Keratinocyte (primary cell): ENCODE measurements around the gene RNASE9. TPM values are rescaled to one million over a fixed set of nuclear protein-coding genes. Genes with fewer than 3 reads are reported as not detected.

Experiments used
- DNase-seq: peaks from one replicate; pipeline ENCODE4 v3.0.0-alpha.2; 2011; ENCODE audit warnings: low read depth, missing footprints, low spot score
- FAIRE-seq: peaks from 2 replicates; lab custom pipeline; 2011; peaks lifted over from hg19 to GRCh38; lab: Jason Lieb, UNC
- H2AFZ ChIP-seq: 2 replicates; pipeline ENCODE4 v1.6.0; 2012; ENCODE audit warnings: low read length, control low read depth, inconsistent platforms; ENCODE audit not compliant: control insufficient read depth
- H3K27ac ChIP-seq: 2 replicates; pipeline ENCODE4 v1.5.1; 2011; ENCODE audit warnings: low read length; ENCODE audit not compliant: control insufficient read depth, insufficient read depth
- H3K27me3 ChIP-seq: 3 replicates; pipeline ENCODE4 v1.6.0; 2011; ENCODE audit warnings: low read length; ENCODE audit not compliant: control insufficient read depth, insufficient read depth; ENCODE audit errors: extremely low read depth
- H3K36me3 ChIP-seq, 2 experiments: 2 replicates in 1 of 2; 3 replicates in 1 of 2; pipeline ENCODE4 v1.5.1; 2011; ENCODE audit warnings: low read length in 2 of 2, mild to moderate bottlenecking in 1 of 2; ENCODE audit not compliant: control insufficient read depth in 2 of 2, insufficient read depth in 2 of 2; ENCODE audit errors: extremely low read depth in 1 of 2
- H3K4me1 ChIP-seq: 3 replicates; pipeline ENCODE4 v1.5.1; 2011; ENCODE audit warnings: low read length; ENCODE audit not compliant: control insufficient read depth, insufficient read depth; ENCODE audit errors: extremely low read depth
- H3K4me2 ChIP-seq: 3 replicates; pipeline ENCODE4 v1.6.0; 2011; ENCODE audit warnings: low read depth, low read length; ENCODE audit not compliant: control insufficient read depth, insufficient read depth; ENCODE audit errors: extremely low read depth
- H3K4me3 ChIP-seq, 3 experiments: fragments of 200-600 bp in 1 of 3; sonication (generic) in 1 of 3; 2 replicates in 2 of 3; 3 replicates in 1 of 3; pipeline ENCODE4 v1.5.1; 2011 to 2016; ENCODE audit warnings: low read length in 3 of 3, mild to moderate bottlenecking in 3 of 3, control low read depth in 2 of 3, inconsistent platforms in 1 of 3, low read depth in 1 of 3, mixed read lengths in 1 of 3, mixed run types in 1 of 3, moderate library complexity in 1 of 3; ENCODE audit not compliant: control insufficient read depth in 2 of 3, insufficient read depth in 2 of 3; ENCODE audit errors: extremely low read depth in 1 of 3
- H3K79me2 ChIP-seq: 2 replicates; pipeline ENCODE4 v1.6.0; 2012; ENCODE audit warnings: low read length; ENCODE audit not compliant: control insufficient read depth, insufficient read depth
- H3K9ac ChIP-seq: 3 replicates; pipeline ENCODE4 v1.6.0; 2011; ENCODE audit warnings: low read length; ENCODE audit not compliant: control insufficient read depth, insufficient read depth; ENCODE audit errors: extremely low read depth
- H3K9me1 ChIP-seq: 3 replicates; pipeline ENCODE4 v1.6.0; 2011; ENCODE audit warnings: low read length; ENCODE audit not compliant: control insufficient read depth, insufficient read depth; ENCODE audit errors: extremely low read depth
- H3K9me3 ChIP-seq: 2 replicates; pipeline ENCODE4 v1.5.1; 2012; ENCODE audit warnings: low read depth, low read length; ENCODE audit not compliant: control insufficient read depth
- H4K20me1 ChIP-seq: 3 replicates; pipeline ENCODE4 v1.6.0; 2011; ENCODE audit warnings: low read length; ENCODE audit not compliant: control insufficient read depth, insufficient read depth; ENCODE audit errors: extremely low read depth
- CTCF ChIP-seq, 3 experiments: IDR thresholded peaks in 1 of 3; conservative IDR thresholded peaks in 1 of 3; optimal IDR thresholded peaks in 1 of 3; 2 replicates in 2 of 3; 3 replicates in 1 of 3; pipeline versions ENCODE3 to v1.5.1; 2011; ENCODE audit warnings: low read length in 3 of 3, mild to moderate bottlenecking in 3 of 3, moderate library complexity in 2 of 3, control low read depth in 1 of 3, inconsistent platforms in 1 of 3; ENCODE audit not compliant: insufficient read depth in 2 of 3; ENCODE audit errors: extremely low read depth in 1 of 3
- EZH2 ChIP-seq: IDR thresholded peaks from one replicate; pipeline ENCODE4 v1.6.1; 2012; ENCODE audit warnings: inconsistent platforms, mild to moderate bottlenecking, low read length, moderate library complexity
- dilution Hi-C: fragments of 300-500 bp; cut with MboI; formaldehyde crosslinking; loops from one replicate; pipeline ENCODE4 v1.7.0; 2020; ENCODE audit warnings: low sequenced_read_pairs; ENCODE audit not compliant: extremely low pct_ligation_motif_present
- polyA minus RNA-seq, 3 experiments: library from RNA; depleted of rRNA, polyadenylated mRNA; stranded (reverse); fragments of >200 nt; gene quantifications; 1 replicate in 1 of 3; 2 replicates in 1 of 3; 3 replicates in 1 of 3; pipeline ENCODE4 v1.2.3, GENCODE V29; 2011
- polyA plus RNA-seq, 5 experiments: library from polyadenylated mRNA; depleted of rRNA in 3 of 5; stranded (reverse) in 3 of 5; stranded (forward) in 1 of 5; unstranded in 1 of 5; fragments of >200 nt; gene quantifications; 1 replicate in 1 of 5; 2 replicates in 3 of 5; 3 replicates in 1 of 5; pipeline versions ENCODE4 v1.2.1 to v1.2.3, GENCODE V29; 2011 to 2012; ENCODE audit warnings: missing spikeins in 2 of 5, low read depth in 1 of 5, low replicate concordance in 1 of 5

The RNASE9 gene
- polyA plus RNA-seq = not detected in 3 replicates
- polyA plus RNA-seq (2011; ENCODE audit: low read depth) = not detected
- polyA plus RNA-seq (2011; cell fraction: cytosol; rRNA removed) = not detected in 2 replicates
- not detected in 2 replicates for polyA plus RNA-seq (2011; cell fraction: nucleus; rRNA removed)
- not detected in 2 replicates for polyA plus RNA-seq (2012; ENCODE audit: low replicate concordance)
- not detected in 3 replicates for polyA minus RNA-seq
- polyA minus RNA-seq (2011; cell fraction: cytosol; rRNA and poly(A)+ RNA removed) = not detected
- not detected in 2 replicates for polyA minus RNA-seq (2011; cell fraction: nucleus; rRNA and poly(A)+ RNA removed)

- no peak for DNase-seq
- Histone ChIP-seq H3K79me2 (no peaks in the 10 kb centered on the region), H3K27ac (no peak within 1 kb of the TSS), H3K9ac (no peak within 1 kb of the TSS), H3K36me3 (no peaks in the 10 kb centered on the region), H4K20me1 (no peaks in the 10 kb centered on the region), H3K4me2 (no peak within 1 kb of the TSS), H3K4me3 (no peak within 1 kb of the TSS), H3K4me1 (no peaks in the 10 kb centered on the region), H3K27me3 (no peaks in the 10 kb centered on the region), H2AFZ (no peak within 1 kb of the TSS), H3K9me1 (no peaks in the 10 kb centered on the region), H3K9me3 (no peaks in the 10 kb centered on the region)
- no peak for FAIRE-seq
- dilution Hi-C loops = no loop called here
- TF ChIP-seq CTCF (optimal IDR thresholded peaks at IDR 0.05 in 1 of 3, IDR thresholded peaks at IDR 0.05 in 1 of 3, conservative IDR thresholded peaks at IDR 0.05 in 1 of 3; ENCODE audit: extremely low read depth in 1 of 3, insufficient read depth in 2 of 3, low read length in 3 of 3) (no peak), EZH2 (no peak)
Measured at GRCh38 chr14:20560961-20561360, at the start of gene RNASE9. Gene RNASE9, minus strand, starts transcription at chr14:20561047.

GRCh38 chr14:20610002-20610765, 49.3 kb upstream of the RNASE9 start:
- Histone ChIP-seq H3K27me3 (no peaks in the 10 kb centered on the region), H3K36me3 (no peaks in the 10 kb centered on the region), H3K27ac (peak overlapping the region; percentile 26), H2AFZ (peak overlapping the region; percentile 96), H3K4me3 (peak overlapping the region; percentile 82 to 96 (median 91)), H3K4me2 (peak overlapping the region; percentile 88), H3K9me1 (peaks cover 3% of the 10 kb centered on the region), H3K4me1 (peaks cover 9% of the 10 kb centered on the region), H4K20me1 (no peaks in the 10 kb centered on the region), H3K79me2 (no peaks in the 10 kb centered on the region), H3K9ac (peak overlapping the region; percentile 69), H3K9me3 (no peaks in the 10 kb centered on the region)
- dilution Hi-C loops = no loop called here
- no peak for TF ChIP-seq EZH2
- no peak for TF ChIP-seq CTCF (optimal IDR thresholded peaks at IDR 0.05 in 1 of 3, IDR thresholded peaks at IDR 0.05 in 1 of 3, conservative IDR thresholded peaks at IDR 0.05 in 1 of 3; ENCODE audit: extremely low read depth in 1 of 3, insufficient read depth in 2 of 3, low read length in 3 of 3)
- no peak for FAIRE-seq
- peak; percentile 70 for DNase-seq
